Measurements from ENCODE around the gene COX20. TPM values are rescaled to one million over a fixed set of nuclear protein-coding genes. Genes with fewer than 3 reads are reported as not detected.

The COX20 gene
- total RNA-seq, 1 donor from 2014 or later: 24.0 TPM

- peaks cover 30% of the 10 kb centered on the region for H3K4me1 Mint-ChIP-seq
These were observed 5.9 kb downstream of the COX20 start for GRCh38 chr1:244841273-244841927.

GRCh38 chr1:244843148-244843978 lies 7.9 kb downstream of the COX20 start:
- Mint-ChIP-seq H3K36me3 (ENCODE audit: low read depth) (peaks cover 25% of the 10 kb centered on the region), H3K9me3 (no peaks in the 10 kb centered on the region), H3K27ac (ENCODE audit: unreplicated experiment) (no peak overlapping the region), H3K27me3 (ENCODE audit: low read depth) (peaks cover 3% of the 10 kb centered on the region), H3K4me1 (peaks cover 11% of the 10 kb centered on the region), H3K4me3 (no peak overlapping the region)
- TF ChIP-seq CTCF (conservative IDR thresholded peaks at IDR 0.05): no peak
- DNase-seq (ENCODE audit: low read depth, low spot score): no peak

More at GRCh38 chr1:244841273-244841927, 5.9 kb downstream of the COX20 start:
- no peak for TF ChIP-seq CTCF (conservative IDR thresholded peaks at IDR 0.05)
- H3K4me3 Mint-ChIP-seq: no peak overlapping the region
- no peak for DNase-seq (ENCODE audit: low read depth, low spot score)
- H3K27me3 Mint-ChIP-seq (ENCODE audit: low read depth): peaks cover 3% of the 10 kb centered on the region
- no peak overlapping the region for H3K27ac Mint-ChIP-seq (ENCODE audit: unreplicated experiment)
- no peaks in the 10 kb centered on the region for H3K9me3 Mint-ChIP-seq
- peaks cover 26% of the 10 kb centered on the region for H3K36me3 Mint-ChIP-seq (ENCODE audit: low read depth)

GRCh38 chr1:244844155-244845121 lies 9.0 kb downstream of the COX20 start:
- Mint-ChIP-seq H3K4me1 (peaks cover 8% of the 10 kb centered on the region), H3K4me3 (peak overlapping the region; percentile 5), H3K9me3 (no peaks in the 10 kb centered on the region), H3K27ac (ENCODE audit: unreplicated experiment) (no peak overlapping the region), H3K36me3 (ENCODE audit: low read depth) (peaks cover 23% of the 10 kb centered on the region), H3K27me3 (ENCODE audit: low read depth) (peaks cover 3% of the 10 kb centered on the region)
- no peak for TF ChIP-seq CTCF (conservative IDR thresholded peaks at IDR 0.05)
- DNase-seq (ENCODE audit: low read depth, low spot score): no peak

GRCh38 chr1:244846653-244847052 lies 11.2 kb downstream of the COX20 start:
- DNase-seq (ENCODE audit: low read depth, low spot score): no peak
- Mint-ChIP-seq H3K4me1 (no peaks in the 10 kb centered on the region), H3K27me3 (ENCODE audit: low read depth) (no peaks in the 10 kb centered on the region), H3K36me3 (ENCODE audit: low read depth) (peaks cover 17% of the 10 kb centered on the region), H3K27ac (ENCODE audit: unreplicated experiment) (no peak overlapping the region), H3K9me3 (no peaks in the 10 kb centered on the region), H3K4me3 (no peak overlapping the region)
- TF ChIP-seq CTCF (conservative IDR thresholded peaks at IDR 0.05): no peak

- peaks cover 8% of the 10 kb centered on the region for H3K4me1 Mint-ChIP-seq
- TF ChIP-seq CTCF (conservative IDR thresholded peaks at IDR 0.05): no peak
- peaks cover 21% of the 10 kb centered on the region for H3K36me3 Mint-ChIP-seq (ENCODE audit: low read depth)
- DNase-seq (ENCODE audit: low read depth, low spot score): no peak
- no peak overlapping the region for H3K27ac Mint-ChIP-seq (ENCODE audit: unreplicated experiment)
- H3K4me3 Mint-ChIP-seq: no peak overlapping the region
- H3K27me3 Mint-ChIP-seq (ENCODE audit: low read depth): no peaks in the 10 kb centered on the region
- no peaks in the 10 kb centered on the region for H3K9me3 Mint-ChIP-seq
These were observed 13.9 kb downstream of the COX20 start for GRCh38 chr1:244849189-244849866.

Data from neural crest cell (in vitro differentiated cells).